Activated T-helper 2 cell treated with anti-CD3 and anti-CD28 coated beads, Interferon-gamma antibody, Interleukin-2, Interleukin-4, amounts not matched to agents 10 μg/mL and 5 μg/mL and 100 μg/mL, durations not matched to agents 14 hours and 24 hours and 36 hours (primary cell): ENCODE measurements around the gene ZNF76. TPM values are rescaled to one million over a fixed set of nuclear protein-coding genes. Genes with fewer than 3 reads are reported as not detected.

Source experiments
- DNase-seq: peaks from one replicate; pipeline ENCODE4 v3.0.0; 2021; ENCODE audit warnings: low spot score
- H3K27ac Mint-ChIP-seq: one replicate; pipeline ENCODE4 v1.8.0; 2021; ENCODE audit warnings: mixed read lengths
- H3K27me3 Mint-ChIP-seq: one replicate; pipeline ENCODE4 v1.8.0; 2021; ENCODE audit warnings: low read depth, mixed read lengths
- H3K36me3 Mint-ChIP-seq: one replicate; pipeline ENCODE4 v1.8.0; 2021; ENCODE audit warnings: low read depth, mixed read lengths
- H3K4me1 Mint-ChIP-seq: one replicate; pipeline ENCODE4 v1.8.0; 2021; ENCODE audit warnings: low read depth, mixed read lengths
- H3K4me3 Mint-ChIP-seq: one replicate; pipeline ENCODE4 v1.8.0; 2021; ENCODE audit warnings: low read depth, mild to moderate bottlenecking, moderate library complexity, mixed read lengths
- H3K9me3 Mint-ChIP-seq: one replicate; pipeline ENCODE4 v1.8.0; 2021; ENCODE audit warnings: mixed read lengths
- intact Hi-C: fragments of 100-400 bp; cut with micrococcal nuclease; formaldehyde crosslinking; loops from one replicate; pipeline ENCODE4 v1.15.1; 2023
- total RNA-seq: library from RNA; stranded (reverse); gene quantifications from 2 replicates; pipeline ENCODE4 v1.2.3, GENCODE V29; 2022

The ZNF76 gene
- total RNA-seq, 1 donor from 2014 or later: 37.5 TPM

DNA sequence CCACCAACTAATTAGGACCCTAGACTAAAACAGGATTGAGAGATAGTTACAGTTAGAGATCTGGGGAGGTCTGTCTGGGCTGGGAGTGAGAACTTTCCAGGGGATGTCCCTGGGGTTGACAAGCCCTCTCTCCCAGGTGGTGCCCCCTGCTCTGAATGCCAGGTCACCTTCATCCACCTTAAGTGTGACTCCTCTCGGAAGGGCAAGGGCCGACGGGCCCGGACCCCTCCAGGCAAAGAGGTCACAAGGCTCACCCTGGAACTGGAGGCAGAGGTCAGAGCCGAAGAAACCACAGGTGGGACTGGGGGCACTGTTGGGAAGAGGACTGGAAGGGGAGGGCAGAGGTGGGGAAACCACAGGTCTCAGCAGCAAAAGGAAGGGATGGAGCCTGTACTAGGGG is 17.0 kb upstream of the ZNF76 start:
- Mint-ChIP-seq H3K4me1 (peaks cover under 1% of the 10 kb centered on the region), H3K27me3 (no peaks in the 10 kb centered on the region), H3K36me3 (no peaks in the 10 kb centered on the region), H3K27ac (no peak overlapping the region), H3K4me3 (no peak overlapping the region), H3K9me3 (no peaks in the 10 kb centered on the region)
- intact Hi-C loops: no loop called here
- DNase-seq: no peak

- peaks cover 4% of the 10 kb centered on the region for H3K4me1 Mint-ChIP-seq
- DNase-seq: no peak
- no peaks in the 10 kb centered on the region for H3K9me3 Mint-ChIP-seq
- H3K36me3 Mint-ChIP-seq: no peaks in the 10 kb centered on the region
- intact Hi-C loops: no loop called here
- no peaks in the 10 kb centered on the region for H3K27me3 Mint-ChIP-seq
- no peak overlapping the region for H3K27ac Mint-ChIP-seq
- H3K4me3 Mint-ChIP-seq: no peak overlapping the region
Measured at GRCh38 chr6:35242906-35243305, 16.6 kb upstream of the ZNF76 start.

DNA sequence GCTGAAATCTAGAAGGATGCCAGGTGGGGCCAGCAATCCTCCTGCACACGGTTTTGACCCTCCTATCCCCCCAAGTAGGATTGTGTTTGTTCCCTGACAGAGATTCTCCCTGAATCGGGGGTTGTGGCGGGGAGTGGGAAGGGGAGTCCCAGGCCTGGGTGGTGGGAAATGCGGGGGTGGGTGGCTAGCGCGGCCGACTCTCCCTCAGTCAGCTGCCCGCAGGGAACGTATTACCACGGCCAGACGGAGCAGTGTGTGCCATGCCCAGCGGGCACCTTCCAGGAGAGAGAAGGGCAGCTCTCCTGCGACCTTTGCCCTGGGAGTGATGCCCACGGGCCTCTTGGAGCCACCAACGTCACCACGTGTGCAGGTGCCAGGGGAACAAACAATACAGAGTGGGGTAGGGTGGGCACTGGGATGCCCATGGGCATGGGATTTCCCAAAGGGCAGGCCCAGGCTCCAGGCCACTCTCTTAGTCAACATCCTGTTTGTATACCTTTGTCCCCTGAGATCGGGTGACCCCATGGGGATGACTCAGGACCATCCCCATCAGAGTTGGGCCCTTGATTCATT is 16.1 kb upstream of the ZNF76 start:
- H3K9me3 Mint-ChIP-seq: no peaks in the 10 kb centered on the region
- H3K27ac Mint-ChIP-seq: no peak overlapping the region
- H3K27me3 Mint-ChIP-seq: no peaks in the 10 kb centered on the region
- H3K4me3 Mint-ChIP-seq: no peak overlapping the region
- DNase-seq: no peak
- H3K36me3 Mint-ChIP-seq: no peaks in the 10 kb centered on the region
- intact Hi-C loops: no loop called here
- peaks cover 10% of the 10 kb centered on the region for H3K4me1 Mint-ChIP-seq

DNA sequence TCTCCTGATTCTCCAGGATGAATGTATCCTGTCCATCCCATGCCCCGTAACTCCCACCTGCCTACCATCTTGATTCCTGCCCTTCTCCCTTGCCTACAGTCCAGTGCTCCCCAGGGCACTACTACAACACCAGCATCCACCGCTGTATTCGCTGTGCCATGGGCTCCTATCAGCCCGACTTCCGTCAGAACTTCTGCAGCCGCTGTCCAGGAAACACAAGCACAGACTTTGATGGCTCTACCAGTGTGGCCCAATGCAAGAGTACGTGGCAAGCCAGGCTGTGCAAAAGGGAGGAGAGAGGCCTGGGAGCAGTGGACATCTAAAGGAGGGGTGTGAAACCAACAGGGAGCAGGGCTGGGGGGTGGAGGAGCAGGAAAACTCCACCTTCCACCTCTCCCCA is 15.0 kb upstream of the ZNF76 start:
- Mint-ChIP-seq H3K4me3 (no peak overlapping the region), H3K27ac (no peak overlapping the region), H3K36me3 (no peaks in the 10 kb centered on the region), H3K9me3 (no peaks in the 10 kb centered on the region), H3K4me1 (peaks cover 20% of the 10 kb centered on the region), H3K27me3 (no peaks in the 10 kb centered on the region)
- DNase-seq: no peak
- intact Hi-C loops: no loop called here

DNA sequence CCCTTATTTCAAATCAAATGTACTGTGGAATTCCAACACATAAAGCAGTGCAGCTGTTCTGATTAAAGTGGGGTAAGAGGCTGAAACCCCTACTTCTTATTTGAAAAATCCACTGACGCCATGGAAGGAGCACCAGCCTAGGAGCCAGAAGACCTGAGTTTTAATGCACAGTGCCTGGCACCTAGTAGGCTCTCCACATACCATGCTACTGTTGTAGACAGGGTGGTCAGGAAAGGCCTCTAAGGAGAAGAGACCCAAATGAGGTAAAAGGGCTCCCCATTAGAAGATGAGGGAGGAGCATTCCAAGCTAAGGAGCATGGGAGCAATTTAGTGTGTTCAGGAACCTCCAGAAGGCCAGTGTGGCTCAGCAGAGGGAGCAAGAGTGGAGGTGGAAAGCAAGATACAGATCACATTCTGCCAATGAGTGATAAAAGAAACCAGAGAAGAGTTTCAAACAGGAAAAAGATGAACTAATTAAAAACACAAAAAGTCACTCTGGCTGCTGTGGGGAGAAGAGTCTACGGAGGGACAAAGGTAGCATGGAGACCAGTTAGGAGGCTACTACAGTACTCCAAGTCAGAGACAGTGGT is 11.8 kb upstream of the ZNF76 start:
- Mint-ChIP-seq H3K9me3 (no peaks in the 10 kb centered on the region), H3K27me3 (no peaks in the 10 kb centered on the region), H3K4me1 (peaks cover 22% of the 10 kb centered on the region), H3K4me3 (peak overlapping the region; percentile 14), H3K36me3 (no peaks in the 10 kb centered on the region), H3K27ac (peak overlapping the region; percentile 2)
- no peak for DNase-seq
- intact Hi-C loops: no loop called here

GRCh38 chr6:35248300-35248699 is 11.2 kb upstream of the ZNF76 start:
- no peaks in the 10 kb centered on the region for H3K27me3 Mint-ChIP-seq
- H3K27ac Mint-ChIP-seq: peak overlapping the region; percentile 2
- no peaks in the 10 kb centered on the region for H3K36me3 Mint-ChIP-seq
- intact Hi-C loops: no loop called here
- DNase-seq: no peak
- H3K4me3 Mint-ChIP-seq: peak overlapping the region; percentile 14
- H3K9me3 Mint-ChIP-seq: no peaks in the 10 kb centered on the region
- peaks cover 22% of the 10 kb centered on the region for H3K4me1 Mint-ChIP-seq

GRCh38 chr6:35248965-35249364 is 10.6 kb upstream of the ZNF76 start:
- Mint-ChIP-seq H3K4me3 (no peak overlapping the region), H3K27ac (no peak overlapping the region), H3K36me3 (no peaks in the 10 kb centered on the region), H3K27me3 (no peaks in the 10 kb centered on the region), H3K4me1 (peaks cover 22% of the 10 kb centered on the region), H3K9me3 (no peaks in the 10 kb centered on the region)
- DNase-seq: no peak
- intact Hi-C loops: no loop called here

- H3K4me3 Mint-ChIP-seq: no peak overlapping the region
- H3K27me3 Mint-ChIP-seq: no peaks in the 10 kb centered on the region
- H3K27ac Mint-ChIP-seq: no peak overlapping the region
- H3K36me3 Mint-ChIP-seq: no peaks in the 10 kb centered on the region
- H3K9me3 Mint-ChIP-seq: no peaks in the 10 kb centered on the region
- H3K4me1 Mint-ChIP-seq: peaks cover 22% of the 10 kb centered on the region
- intact Hi-C loops: no loop called here
- DNase-seq: no peak
Measured at GRCh38 chr6:35251949-35252348, 7.6 kb upstream of the ZNF76 start.

DNA sequence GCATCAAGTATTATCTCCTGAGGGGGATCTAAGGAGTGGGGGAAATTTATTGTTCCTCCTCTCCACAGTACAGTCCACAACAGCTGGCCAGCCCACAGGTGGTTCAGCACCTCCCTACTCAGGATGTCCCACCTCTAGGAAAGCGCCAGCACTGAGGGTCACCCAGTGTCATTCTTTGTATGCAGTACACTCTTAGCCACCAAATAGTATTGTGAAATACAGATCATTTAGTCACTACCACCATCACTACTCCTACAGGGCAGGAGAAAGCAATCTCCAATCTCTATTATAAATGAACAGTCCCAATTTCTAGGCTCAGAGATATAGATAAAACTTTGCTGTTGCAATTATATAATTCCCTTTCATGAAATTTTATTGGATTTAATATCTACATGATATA is 6.3 kb upstream of the ZNF76 start:
- no peaks in the 10 kb centered on the region for H3K36me3 Mint-ChIP-seq
- intact Hi-C loops: no loop called here
- H3K9me3 Mint-ChIP-seq: no peaks in the 10 kb centered on the region
- H3K4me3 Mint-ChIP-seq: no peak overlapping the region
- H3K4me1 Mint-ChIP-seq: peaks cover 16% of the 10 kb centered on the region
- no peak for DNase-seq
- no peak overlapping the region for H3K27ac Mint-ChIP-seq
- H3K27me3 Mint-ChIP-seq: no peaks in the 10 kb centered on the region

DNA sequence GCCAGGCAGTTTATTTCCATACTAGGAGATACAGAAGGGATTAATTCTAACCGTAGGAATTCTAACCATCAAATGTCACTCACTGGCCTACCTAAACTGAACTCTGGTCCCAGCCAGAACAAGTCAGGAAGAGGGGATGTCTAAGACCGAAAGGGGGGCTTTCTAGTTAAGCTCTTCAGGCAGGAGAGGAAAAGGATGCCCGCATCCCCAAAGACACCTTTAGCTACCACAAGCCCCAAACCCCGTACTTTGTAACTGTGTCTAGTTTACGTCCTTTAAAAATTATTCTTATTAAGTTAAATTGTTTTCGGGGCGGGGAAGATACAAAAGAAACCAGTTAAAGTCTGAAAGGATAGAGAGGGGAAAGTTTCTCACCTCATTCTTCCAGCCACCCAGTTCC is 1.2 kb upstream of the ZNF76 start:
- H3K36me3 Mint-ChIP-seq: no peaks in the 10 kb centered on the region
- no peak overlapping the region for H3K27ac Mint-ChIP-seq
- no peak for DNase-seq
- no peaks in the 10 kb centered on the region for H3K9me3 Mint-ChIP-seq
- no peaks in the 10 kb centered on the region for H3K27me3 Mint-ChIP-seq
- peak overlapping the region; percentile 92 for H3K4me3 Mint-ChIP-seq
- intact Hi-C loops: no loop called here
- peaks cover 27% of the 10 kb centered on the region for H3K4me1 Mint-ChIP-seq

GRCh38 chr6:35258858-35259193 is 709 bp upstream of the ZNF76 start:
- peaks cover 28% of the 10 kb centered on the region for H3K4me1 Mint-ChIP-seq
- H3K9me3 Mint-ChIP-seq: no peaks in the 10 kb centered on the region
- no peaks in the 10 kb centered on the region for H3K36me3 Mint-ChIP-seq
- peak overlapping the region; percentile 85 for H3K27ac Mint-ChIP-seq
- H3K4me3 Mint-ChIP-seq: peak overlapping the region; percentile 92
- intact Hi-C loops: no loop called here
- no peak for DNase-seq
- no peaks in the 10 kb centered on the region for H3K27me3 Mint-ChIP-seq

DNA sequence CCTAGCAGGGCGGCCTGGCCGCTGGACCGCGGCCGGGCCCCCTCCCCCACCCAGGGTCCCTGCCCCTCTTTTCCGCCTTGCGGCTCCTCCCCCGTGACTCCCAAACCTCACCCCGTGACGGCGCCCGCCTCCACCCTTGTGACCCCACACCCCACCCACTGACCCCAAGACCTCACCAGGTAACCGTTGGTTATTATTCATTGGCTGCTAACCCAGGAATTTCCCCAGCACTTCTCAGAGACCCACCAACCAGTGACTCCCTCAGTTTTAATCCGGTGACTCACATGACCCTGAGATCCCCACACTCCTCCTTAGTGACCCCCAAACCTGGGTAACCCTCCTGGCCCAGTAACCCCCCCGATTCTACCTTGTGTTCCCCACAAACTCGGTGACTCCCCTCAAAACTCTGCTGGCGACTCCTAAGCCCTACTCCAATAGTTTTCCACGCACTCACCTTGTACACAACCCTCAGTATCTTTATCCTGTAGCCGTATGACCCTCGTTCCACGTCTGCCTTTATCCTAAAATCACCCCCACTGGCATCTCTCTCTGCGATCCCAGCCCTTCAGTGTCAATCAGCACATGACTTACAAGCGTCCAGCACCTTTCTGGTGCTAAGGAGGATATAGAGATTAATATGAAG is 534 bp downstream of the ZNF76 start:
- Mint-ChIP-seq H3K27me3 (no peaks in the 10 kb centered on the region), H3K4me1 (peaks cover 35% of the 10 kb centered on the region), H3K36me3 (no peaks in the 10 kb centered on the region), H3K27ac (peak overlapping the region; percentile 89), H3K4me3 (peak overlapping the region; percentile 88), H3K9me3 (no peaks in the 10 kb centered on the region)
- peak; percentile 55 for DNase-seq
- intact Hi-C loops: loop anchor here (2.0 kb wide), 1 partner anchor 43 kb away; no protein-coding TSS in a partner anchor
